VCaP (cell line): ENCODE measurements around the gene KRT40.

Experiments used
- H3K27ac ChIP-seq: fragments of 450-650 bp; 2 replicates; pipeline ENCODE4 v1.5.1; 2017
- CTCF ChIP-seq: fragments of 450-650 bp; conservative IDR thresholded peaks from 2 replicates; pipeline ENCODE4 v1.5.1; 2017; ENCODE audit warnings: mild to moderate bottlenecking, moderate library complexity

KRT40 gene

GRCh38 chr17:40963838-40964237 lies 20.3 kb downstream of the KRT40 start:
- no peak overlapping the region for H3K27ac ChIP-seq
- peak; percentile 59 for TF ChIP-seq CTCF

DNA sequence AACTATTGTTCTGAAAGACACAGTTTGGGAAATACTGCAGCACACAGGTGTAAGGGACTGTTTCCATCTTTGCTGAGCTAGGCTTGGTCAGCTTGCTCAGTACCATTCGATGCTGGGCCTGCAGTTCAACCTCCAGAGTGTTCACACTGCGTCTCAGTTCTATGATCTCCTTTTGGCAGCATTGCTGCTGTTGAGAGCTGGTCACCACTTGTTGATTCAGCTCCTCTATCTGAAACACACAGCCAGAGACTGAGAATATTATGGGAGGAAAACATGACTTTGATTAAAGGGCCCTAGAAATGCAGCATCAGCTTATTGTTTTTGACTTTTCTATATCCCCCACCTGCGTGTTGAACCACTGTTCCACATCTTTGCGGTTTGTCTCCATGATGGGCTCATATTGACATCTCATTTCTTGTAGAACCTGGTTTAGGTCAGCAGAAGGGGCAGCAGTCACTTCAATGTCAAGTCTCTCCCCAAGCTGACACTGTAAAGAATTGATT lies 22.0 kb downstream of the KRT40 start:
- no peak for TF ChIP-seq CTCF
- peak overlapping the region; percentile 97; the same call in 1 of the 2 replicates for H3K27ac ChIP-seq

GRCh38 chr17:40961591-40961990 lies 22.5 kb downstream of the KRT40 start:
- no peak for TF ChIP-seq CTCF
- H3K27ac ChIP-seq: peak overlapping the region; percentile 97; the same call in 1 of the 2 replicates

GRCh38 chr17:40960144-40960543 lies 24.0 kb downstream of the KRT40 start:
- H3K27ac ChIP-seq: peak overlapping the region; percentile 97; the same call in 1 of the 2 replicates
- TF ChIP-seq CTCF: no peak

DNA sequence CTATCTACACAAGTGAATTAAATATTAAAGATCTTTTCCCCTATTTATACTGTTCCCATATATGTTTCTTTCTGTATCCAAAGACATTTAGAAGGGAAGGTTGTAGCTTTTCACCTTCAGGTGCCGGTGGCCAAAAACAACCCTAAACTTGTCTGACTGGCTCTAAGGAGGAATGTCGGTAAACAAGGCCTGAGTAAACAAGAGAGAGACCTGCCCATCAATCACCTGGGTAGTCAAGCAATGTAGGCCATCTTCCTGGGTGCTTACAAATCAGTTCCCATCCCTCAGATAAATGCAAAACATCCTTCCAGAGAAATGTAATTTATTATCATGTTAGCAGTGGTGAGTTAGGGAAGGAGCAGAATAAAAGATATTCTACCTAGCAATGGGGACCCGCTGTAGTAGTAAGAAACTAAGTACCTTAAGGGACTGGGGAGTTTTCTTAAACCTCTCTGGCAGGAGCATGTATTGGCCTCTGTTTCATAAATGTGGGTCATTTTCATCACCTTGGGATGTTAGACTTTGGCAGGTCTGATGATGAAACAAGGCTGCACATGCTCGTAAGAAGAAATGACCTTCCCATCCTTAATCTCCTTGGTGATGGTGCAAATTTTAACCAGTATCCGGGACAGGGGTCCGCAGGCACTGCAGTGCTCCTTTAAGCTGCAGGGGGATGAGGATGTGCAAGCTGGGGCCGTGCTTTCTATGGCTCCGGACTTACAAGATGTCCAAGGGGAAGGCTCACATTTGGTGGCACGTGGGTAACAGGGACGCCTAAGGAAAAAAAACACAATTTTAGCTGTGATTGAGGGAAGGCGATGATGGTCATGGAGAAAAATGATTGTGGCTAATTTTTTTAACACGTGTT lies 25.8 kb downstream of the KRT40 start:
- H3K27ac ChIP-seq: peak overlapping the region; percentile 97
- no peak for TF ChIP-seq CTCF

DNA sequence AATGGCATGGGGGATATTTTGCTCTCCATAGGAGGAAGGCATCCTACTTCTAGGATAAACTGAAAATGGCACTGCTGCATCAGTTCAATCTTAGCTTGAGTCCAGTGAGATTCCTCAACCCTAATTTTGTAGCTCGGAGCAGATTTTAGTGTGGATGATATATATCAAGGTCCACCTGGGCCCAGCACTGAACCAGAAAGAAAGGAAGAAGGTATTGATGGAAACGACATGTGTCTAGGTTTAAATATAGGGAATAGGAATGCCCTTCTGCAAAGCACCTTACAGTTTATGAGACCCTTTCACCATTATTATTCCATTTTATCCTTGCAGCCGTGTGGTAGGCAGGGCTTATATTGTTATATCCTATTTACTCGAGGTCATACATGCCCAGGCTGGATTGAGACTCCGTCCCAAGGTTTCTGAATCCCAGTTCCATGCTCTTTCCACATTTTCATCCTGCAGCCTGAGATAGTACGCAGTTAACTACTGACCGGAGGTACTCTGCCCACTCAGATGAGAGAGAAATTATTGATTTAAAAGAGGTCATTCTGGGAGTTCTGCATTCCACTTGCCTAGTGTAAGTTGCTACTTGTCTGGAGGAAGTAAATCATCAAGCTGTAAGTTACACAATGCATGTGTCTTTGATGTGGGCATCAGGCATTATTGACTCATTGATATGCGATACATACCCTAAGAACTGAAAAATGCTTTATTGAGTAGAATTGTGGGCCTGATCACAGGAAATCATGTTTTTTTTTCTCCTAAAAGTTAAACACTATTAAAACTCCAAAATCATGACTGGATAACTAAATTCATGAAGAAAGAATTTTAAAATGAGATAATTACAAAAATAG lies 27.5 kb downstream of the KRT40 start:
- H3K27ac ChIP-seq: peak overlapping the region; percentile 97
- no peak for TF ChIP-seq CTCF

DNA sequence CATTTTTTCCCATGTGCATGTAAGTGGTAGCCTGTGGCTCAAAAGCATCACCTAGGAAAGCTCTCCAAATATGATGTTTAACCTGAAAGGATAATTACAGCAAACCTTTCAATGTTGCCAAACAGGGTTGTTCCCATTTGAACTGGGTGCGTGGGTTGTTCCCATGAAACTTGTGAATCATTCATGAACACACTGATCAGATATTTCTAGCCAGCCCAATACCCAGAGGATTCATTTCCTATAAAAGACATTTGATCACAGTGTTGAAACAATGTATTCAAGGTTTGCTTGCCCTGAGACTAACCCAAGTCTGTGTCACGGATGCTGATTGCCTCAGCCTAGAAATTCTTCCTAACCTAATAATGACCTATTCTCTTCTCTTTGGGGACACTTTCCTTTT lies 30.2 kb downstream of the KRT40 start:
- no peak overlapping the region for H3K27ac ChIP-seq
- no peak for TF ChIP-seq CTCF
